ENCODE data around the gene SNPH. TPM values are rescaled to one million over a fixed set of nuclear protein-coding genes. Genes with fewer than 3 reads are reported as not detected.

Gene SNPH
- total and polyA plus RNA-seq, 2 of the 8 experiments (the other 6 are each of a cell fraction or from before 2014, with no cell fraction given) = 0.98 to 4.9 TPM

- ChIA-PET POLR2A (ENCODE audit: partially characterized antibody) (no interaction called here), CTCF (ENCODE audit: partially characterized antibody) (interaction anchor here (1.1 to 1.5 kb wide), 4 partner anchors 12 to 175 kb away, joined by 3 read pairs; no protein-coding TSS in a partner anchor)
- Histone ChIP-seq H2BK15ac (ENCODE audit: low read length) (no peak overlapping the region), H2AFZ (ENCODE audit: low read length) (no peak overlapping the region), H4K20me1 (replicated peaks in 1 of 2; ENCODE audit: control insufficient read depth in 1 of 2, insufficient read depth in 2 of 2, low read length in 2 of 2) (peaks cover 0 to 2% of the 10 kb centered on the region in 2 experiments), H3K27ac (ENCODE audit: low read depth, low read length) (no peak overlapping the region), H4K91ac (replicated peaks; ENCODE audit: insufficient read length, low read length) (no peak overlapping the region), H3K9ac (replicated peaks in 1 of 4; ENCODE audit: extremely low read depth in 1 of 4, low read depth in 3 of 4, low read length in 3 of 4) (no peak overlapping the region), H3K36me3 (ENCODE audit: control insufficient read depth in 2 of 4, insufficient read depth in 4 of 4, low read length in 3 of 4) (no peaks in the 10 kb centered on the region), H2BK12ac (ENCODE audit: low read depth, low read length) (no peak overlapping the region), H3K56ac (replicated peaks; ENCODE audit: insufficient read length, low read depth, low read length) (no peak overlapping the region), H3K27me3 (replicated peaks in 1 of 4; ENCODE audit: control insufficient read depth in 3 of 4, extremely low read depth in 1 of 4, insufficient read depth in 3 of 4, low read length in 3 of 4) (no peaks in the 10 kb centered on the region; a peak in 2 of 7 replicates), H4K8ac (ENCODE audit: extremely low read depth, insufficient read depth, low read length) (no peak overlapping the region), H3K79me2 (ENCODE audit: control insufficient read depth in 1 of 2, insufficient read depth in 2 of 2, low read length in 2 of 2) (no peaks in the 10 kb centered on the region), H3K4me3 (ENCODE audit: extremely low read depth in 1 of 4, insufficient read depth in 2 of 4, low read depth in 3 of 4, low read length in 4 of 4) (no peak overlapping the region), H3K79me1 (ENCODE audit: low read depth, low read length) (no peaks in the 10 kb centered on the region), H2AK5ac (ENCODE audit: low read depth, low read length) (no peak overlapping the region), H2BK120ac (replicated peaks; ENCODE audit: low read depth, low read length) (no peak overlapping the region), H2BK5ac (ENCODE audit: low read depth, low read length) (no peak overlapping the region), H3K4ac (replicated peaks; ENCODE audit: insufficient read length, low read depth, low read length) (no peak overlapping the region), H3K4me1 (replicated peaks in 1 of 4; ENCODE audit: control insufficient read depth in 3 of 4, insufficient read depth in 4 of 4, low read length in 3 of 4) (no peaks in the 10 kb centered on the region), H2BK20ac (ENCODE audit: low read length) (no peak overlapping the region), H4K5ac (ENCODE audit: insufficient read length, low read depth, low read length) (no peak overlapping the region), H3K18ac (ENCODE audit: extremely low read depth, low read length) (no peak overlapping the region), H3K14ac (ENCODE audit: insufficient read length) (no peak overlapping the region), H3K4me2 (ENCODE audit: insufficient read depth in 1 of 2, low read depth in 2 of 2, low read length in 2 of 2) (no peak overlapping the region), H3K23me2 (ENCODE audit: low read depth, low read length) (no peaks in the 10 kb centered on the region), H3K9me3 (ENCODE audit: insufficient read depth in 2 of 2, low read depth in 1 of 2, low read length in 1 of 2) (no peaks in the 10 kb centered on the region), H3K23ac (ENCODE audit: insufficient read length) (no peak overlapping the region)
- DNase-seq (ENCODE audit: low read depth in 1 of 2, low spot score in 2 of 2) (no peak), FAIRE-seq (no peak)
- 81% methylated on average over 1 of the region's 1 CpG; no CpG with 5 or more reads in 1 of the 2 experiments for WGBS, 2 experiments (ENCODE audit: extremely low coverage in 1 of 2, insufficient coverage in 1 of 2, insufficient read length in 1 of 2, insufficient replicate concordance in 2 of 2, low coverage in 1 of 2, low lambda C conversion rate in 2 of 2, missing lambda C conversion rate in 1 of 2)
- TF ChIP-seq ASH2L (IDR thresholded peaks at IDR 0.05; ENCODE audit: low read length) (no peak), SUZ12 (IDR thresholded peaks at IDR 0.05; ENCODE audit: low read length) (no peak), MAX (IDR thresholded peaks at IDR 0.05) (no peak), SP1 (IDR thresholded peaks at IDR 0.05; ENCODE audit: low read depth, low read length) (no peak), CTBP2 (IDR thresholded peaks at IDR 0.05; ENCODE audit: borderline replicate concordance, insufficient read depth, insufficient read length, low read length) (no peak), FOSL1 (IDR thresholded peaks at IDR 0.05; ENCODE audit: insufficient read depth, low read depth, low read length) (no peak), CHD2 (IDR thresholded peaks at IDR 0.05; ENCODE audit: low read length) (no peak), GTF2F1 (IDR thresholded peaks at IDR 0.05; ENCODE audit: borderline replicate concordance, low read depth, low read length) (no peak), EGR1 (IDR thresholded peaks at IDR 0.05; ENCODE audit: borderline replicate concordance, low read depth, low read length) (no peak), BCL11A (IDR thresholded peaks at IDR 0.05; ENCODE audit: low read depth in 2 of 2, low read length in 2 of 2) (no peak), RAD21 (IDR thresholded peaks at IDR 0.05 in 1 of 2, conservative IDR thresholded peaks at IDR 0.05 in 1 of 2; ENCODE audit: low read depth in 2 of 2, low read length in 2 of 2) (no peak), KDM4A (IDR thresholded peaks at IDR 0.05; ENCODE audit: low read depth, low read length, severe bottlenecking) (no peak), RXRA (IDR thresholded peaks at IDR 0.05; ENCODE audit: insufficient read depth, low read depth, low read length) (no peak), BRCA1 (IDR thresholded peaks at IDR 0.05; ENCODE audit: low read depth, low read length) (no peak)
Observed at GRCh38 chr20:1292620-1293019, 26.5 kb downstream of the SNPH start.

All from H1 (cell line).